Measurements from ENCODE around the gene MCM6.

The MCM6 gene

GRCh38 chr2:135851858-135852257, 24.4 kb downstream of the MCM6 start:
- CTCF ChIA-PET: interaction anchor here (0.6 to 1.2 kb wide), 2 partner anchors 10 to 547 kb away, joined by 3 read pairs; no protein-coding TSS in a partner anchor
- TF ChIP-seq CTCF (IDR thresholded peaks at IDR 0.05; ENCODE audit: insufficient read depth, low read length, missing control alignments): no peak
- DNase-seq (ENCODE audit: low read depth, low spot score): no peak
- POLR2A ChIA-PET: no interaction called here
- H3K4me3 ChIP-seq (ENCODE audit: low read depth, low read length): no peak overlapping the region

GRCh38 chr2:135850892-135851668, 25.2 kb downstream of the MCM6 start:
- no peak for DNase-seq (ENCODE audit: low read depth, low spot score)
- no peak for TF ChIP-seq CTCF (IDR thresholded peaks at IDR 0.05; ENCODE audit: insufficient read depth, low read length, missing control alignments)
- POLR2A ChIA-PET: no interaction called here
- no peak overlapping the region for H3K4me3 ChIP-seq (ENCODE audit: low read depth, low read length)
- CTCF ChIA-PET: interaction anchor here (0.6 to 1.2 kb wide), 2 partner anchors 9 to 548 kb away, joined by 3 read pairs; no protein-coding TSS in a partner anchor

- ChIA-PET CTCF (interaction anchor here (0.9 kb wide), 1 partner anchor 51 kb away, joined by 3 read pairs; no protein-coding TSS in a partner anchor), POLR2A (no interaction called here)
- DNase-seq (ENCODE audit: low read depth, low spot score): no peak
- no peak overlapping the region for H3K4me3 ChIP-seq (ENCODE audit: low read depth, low read length)
- TF ChIP-seq CTCF (IDR thresholded peaks at IDR 0.05; ENCODE audit: insufficient read depth, low read length, missing control alignments): no peak
Observed at GRCh38 chr2:135849087-135849486, 27.2 kb downstream of the MCM6 start.

GRCh38 chr2:135845997-135846396, 30.2 kb downstream of the MCM6 start:
- CTCF ChIA-PET: interaction anchor here (1.7 kb wide), 1 partner anchor 48 kb away, joined by 3 read pairs; no protein-coding TSS in a partner anchor
- no peak overlapping the region for H3K4me3 ChIP-seq (ENCODE audit: low read depth, low read length)
- no peak for DNase-seq (ENCODE audit: low read depth, low spot score)
- no peak for TF ChIP-seq CTCF (IDR thresholded peaks at IDR 0.05; ENCODE audit: insufficient read depth, low read length, missing control alignments)
- POLR2A ChIA-PET: no interaction called here

- ChIA-PET POLR2A (no interaction called here), CTCF (interaction anchor here (2.3 kb wide), 1 partner anchor 48 kb away, joined by 11 read pairs; no protein-coding TSS in a partner anchor)
- DNase-seq (ENCODE audit: low read depth, low spot score): no peak
- H3K4me3 ChIP-seq (ENCODE audit: low read depth, low read length): no peak overlapping the region
- no peak for TF ChIP-seq CTCF (IDR thresholded peaks at IDR 0.05; ENCODE audit: insufficient read depth, low read length, missing control alignments)
Observed at GRCh38 chr2:135845257-135845656, 31.0 kb downstream of the MCM6 start.

- TF ChIP-seq CTCF (IDR thresholded peaks at IDR 0.05; ENCODE audit: insufficient read depth, low read length, missing control alignments): no peak
- no peak for DNase-seq (ENCODE audit: low read depth, low spot score)
- ChIA-PET POLR2A (no interaction called here), CTCF (interaction anchor here (2.3 kb wide), 1 partner anchor 47 kb away, joined by 11 read pairs; no protein-coding TSS in a partner anchor)
- no peak overlapping the region for H3K4me3 ChIP-seq (ENCODE audit: low read depth, low read length)
Observed at GRCh38 chr2:135844301-135844895, 31.8 kb downstream of the MCM6 start.

Measured in AG04449 (cell line).